Mucosa of rectum (tissue), 2 donors: ENCODE measurements around the gene ZMYM2.

Experiments
- H3K27ac ChIP-seq, 2 donors: one replicate each; pipeline ENCODE4 v1.7.0; 2013; ENCODE audit warnings: inconsistent platforms in 2 of 2, low read depth in 2 of 2, low read length in 2 of 2
- H3K27me3 ChIP-seq, 2 donors: one replicate each; pipeline ENCODE4 v1.7.0; 2013; ENCODE audit warnings: low read length in 2 of 2; ENCODE audit not compliant: control insufficient read depth in 2 of 2, insufficient read depth in 2 of 2
- H3K36me3 ChIP-seq, 2 donors: one replicate each; pipeline ENCODE4 v1.7.0; 2013; ENCODE audit warnings: low read length in 2 of 2; ENCODE audit not compliant: control insufficient read depth in 2 of 2, insufficient read depth in 2 of 2
- H3K4me1 ChIP-seq, 2 donors: one replicate each; pipeline ENCODE4 v1.7.0; 2013; ENCODE audit warnings: low read length in 2 of 2, mild to moderate bottlenecking in 1 of 2; ENCODE audit not compliant: control insufficient read depth in 2 of 2, insufficient read depth in 2 of 2
- H3K4me3 ChIP-seq, 2 donors: one replicate each; pipeline ENCODE4 v1.7.0; 2013; ENCODE audit warnings: low read length in 2 of 2
- H3K9ac ChIP-seq, 2 donors: one replicate each; pipeline ENCODE4 v1.7.0; 2013; ENCODE audit warnings: low read length in 2 of 2, low read depth in 1 of 2, mild to moderate bottlenecking in 1 of 2
- H3K9me3 ChIP-seq, 2 donors: one replicate each; pipeline ENCODE4 v1.7.0; 2013; ENCODE audit warnings: low read length in 2 of 2; ENCODE audit not compliant: control insufficient read depth in 2 of 2
- donor health status: healthy.
- donor health status: Normal muscosa, but diverticular disease.

Gene ZMYM2

GRCh38 chr13:19958155-19959111 is at the start of gene ZMYM2:
ZMYM2 (plus strand) TSS chr13:19958727; CDS start chr13:19993073, 34,346 bp downstream.
- Histone ChIP-seq H3K9me3 (no peaks in the 10 kb centered on the region), H3K4me1 (peaks cover 8 to 14% of the 10 kb centered on the region in 2 donors), H3K4me3 (peak within 1 kb of the TSS; percentile 82 to 85), H3K27ac (peak within 1 kb of the TSS; percentile 94 to 96), H3K36me3 (peaks cover 0 to 2% of the 10 kb centered on the region in 2 donors), H3K27me3 (no peaks in the 10 kb centered on the region), H3K9ac (peak within 1 kb of the TSS; percentile 90)

GRCh38 chr13:19910336-19911072 is 48.0 kb upstream of the ZMYM2 start:
- H3K4me3 ChIP-seq = no peak overlapping the region
- H3K27me3 ChIP-seq = no peaks in the 10 kb centered on the region
- H3K4me1 ChIP-seq = no peaks in the 10 kb centered on the region
- no peaks in the 10 kb centered on the region for H3K9me3 ChIP-seq
- H3K9ac ChIP-seq = no peak overlapping the region
- H3K27ac ChIP-seq = no peak overlapping the region
- no peaks in the 10 kb centered on the region for H3K36me3 ChIP-seq

- no peaks in the 10 kb centered on the region for H3K9me3 ChIP-seq
- no peak overlapping the region for H3K9ac ChIP-seq
- no peak overlapping the region for H3K4me3 ChIP-seq
- no peaks in the 10 kb centered on the region for H3K4me1 ChIP-seq
- H3K27ac ChIP-seq = no peak overlapping the region
- H3K27me3 ChIP-seq = no peaks in the 10 kb centered on the region
- no peaks in the 10 kb centered on the region for H3K36me3 ChIP-seq
Observed at GRCh38 chr13:19927117-19927748, 31.3 kb upstream of the ZMYM2 start.

GRCh38 chr13:19940106-19940505 is 18.4 kb upstream of the ZMYM2 start:
- Histone ChIP-seq H3K9me3 (no peaks in the 10 kb centered on the region), H3K36me3 (no peaks in the 10 kb centered on the region), H3K9ac (no peak overlapping the region), H3K4me1 (no peaks in the 10 kb centered on the region), H3K27me3 (no peaks in the 10 kb centered on the region), H3K27ac (no peak overlapping the region), H3K4me3 (no peak overlapping the region)

- no peaks in the 10 kb centered on the region for H3K36me3 ChIP-seq
- no peak overlapping the region for H3K9ac ChIP-seq
- H3K9me3 ChIP-seq = no peaks in the 10 kb centered on the region
- H3K27me3 ChIP-seq = no peaks in the 10 kb centered on the region
- no peak overlapping the region for H3K27ac ChIP-seq
- no peak overlapping the region for H3K4me3 ChIP-seq
- no peaks in the 10 kb centered on the region for H3K4me1 ChIP-seq
Observed at GRCh38 chr13:19950374-19950773, 8.2 kb upstream of the ZMYM2 start.

- no peaks in the 10 kb centered on the region for H3K36me3 ChIP-seq
- H3K9me3 ChIP-seq = no peaks in the 10 kb centered on the region
- no peak overlapping the region for H3K27ac ChIP-seq
- no peaks in the 10 kb centered on the region for H3K27me3 ChIP-seq
- H3K9ac ChIP-seq = no peak overlapping the region
- no peaks in the 10 kb centered on the region for H3K4me1 ChIP-seq
- no peak overlapping the region for H3K4me3 ChIP-seq
Observed at GRCh38 chr13:19952850-19953249, 5.7 kb upstream of the ZMYM2 start.

GRCh38 chr13:19955873-19956559 is 2.5 kb upstream of the ZMYM2 start:
- peaks cover 6 to 14% of the 10 kb centered on the region in 2 donors for H3K4me1 ChIP-seq
- H3K4me3 ChIP-seq = no peak overlapping the region
- no peaks in the 10 kb centered on the region for H3K9me3 ChIP-seq

GRCh38 chr13:19957320-19958154 is 990 bp upstream of the ZMYM2 start:
- Histone ChIP-seq H3K9me3 (no peaks in the 10 kb centered on the region), H3K27me3 (no peaks in the 10 kb centered on the region), H3K4me1 (peaks cover 8 to 14% of the 10 kb centered on the region in 2 donors), H3K9ac (peak overlapping the region; percentile 83 to 90), H3K27ac (peak overlapping the region; percentile 94), H3K36me3 (no peaks in the 10 kb centered on the region), H3K4me3 (peak overlapping the region; percentile 75 to 77)

More at GRCh38 chr13:19955873-19956559, 2.5 kb upstream of the ZMYM2 start:
- H3K9ac ChIP-seq = no peak overlapping the region
- H3K36me3 ChIP-seq = no peaks in the 10 kb centered on the region
- H3K27ac ChIP-seq = no peak overlapping the region
- H3K27me3 ChIP-seq = no peaks in the 10 kb centered on the region
